NB4 (cell line): ENCODE results near the gene KSR2.

Experiments used
- POLR2A ChIP-seq: IDR thresholded peaks from 2 replicates; pipeline ENCODE4 v1.6.1; 2011; ENCODE audit warnings: mild to moderate bottlenecking; ENCODE audit not compliant: insufficient read length; ENCODE audit errors: extremely low read depth
- TF ChIP-seq, protein P1 (sequence below): IDR thresholded peaks from one replicate; pipeline ENCODE4 v1.5.1; 2012; ENCODE audit warnings: low read depth, low read length

DNA sequence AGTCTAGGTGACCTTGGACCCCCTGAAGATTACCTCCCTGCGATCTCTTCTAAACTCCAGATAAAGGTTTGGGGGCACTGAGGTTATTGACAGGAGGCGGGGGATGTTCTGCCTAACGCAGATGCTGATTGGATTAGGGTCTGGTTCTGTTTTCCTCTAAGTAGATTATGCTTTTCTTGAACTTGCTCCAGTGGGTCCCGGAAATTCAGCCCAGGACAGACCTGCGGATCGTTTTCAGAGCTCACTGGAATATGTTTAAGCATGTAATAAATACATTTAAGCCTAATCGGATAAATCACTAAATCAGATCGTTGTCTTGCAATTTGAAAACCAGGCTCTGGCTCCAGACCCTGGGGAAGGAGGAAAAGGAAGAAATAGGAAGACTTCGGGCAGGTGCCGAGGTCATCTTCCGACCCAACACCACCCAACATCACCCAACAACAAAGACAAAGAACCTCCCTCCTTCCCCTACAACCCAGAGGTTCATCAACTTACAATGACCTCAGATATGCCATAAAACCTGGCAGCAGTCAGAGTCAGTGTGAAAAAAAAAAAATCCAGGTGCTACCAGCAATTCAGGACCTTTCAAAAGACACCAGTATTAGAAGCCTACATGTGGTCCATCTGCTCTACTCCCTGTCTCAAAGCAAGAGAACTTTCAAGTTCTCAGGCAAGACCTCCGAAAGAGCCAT is 148.4 kb downstream of the KSR2 start:
- TF ChIP-seq, protein P1, sequence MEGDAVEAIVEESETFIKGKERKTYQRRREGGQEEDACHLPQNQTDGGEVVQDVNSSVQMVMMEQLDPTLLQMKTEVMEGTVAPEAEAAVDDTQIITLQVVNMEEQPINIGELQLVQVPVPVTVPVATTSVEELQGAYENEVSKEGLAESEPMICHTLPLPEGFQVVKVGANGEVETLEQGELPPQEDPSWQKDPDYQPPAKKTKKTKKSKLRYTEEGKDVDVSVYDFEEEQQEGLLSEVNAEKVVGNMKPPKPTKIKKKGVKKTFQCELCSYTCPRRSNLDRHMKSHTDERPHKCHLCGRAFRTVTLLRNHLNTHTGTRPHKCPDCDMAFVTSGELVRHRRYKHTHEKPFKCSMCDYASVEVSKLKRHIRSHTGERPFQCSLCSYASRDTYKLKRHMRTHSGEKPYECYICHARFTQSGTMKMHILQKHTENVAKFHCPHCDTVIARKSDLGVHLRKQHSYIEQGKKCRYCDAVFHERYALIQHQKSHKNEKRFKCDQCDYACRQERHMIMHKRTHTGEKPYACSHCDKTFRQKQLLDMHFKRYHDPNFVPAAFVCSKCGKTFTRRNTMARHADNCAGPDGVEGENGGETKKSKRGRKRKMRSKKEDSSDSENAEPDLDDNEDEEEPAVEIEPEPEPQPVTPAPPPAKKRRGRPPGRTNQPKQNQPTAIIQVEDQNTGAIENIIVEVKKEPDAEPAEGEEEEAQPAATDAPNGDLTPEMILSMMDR = no peak
- TF ChIP-seq POLR2A = no peak
